Trophoblast cell (in vitro differentiated cells and primary cell): ENCODE results near the gene MTFR1L.

Experiments used
- DNase-seq, 2 donors: peaks; one replicate each; pipeline ENCODE4 v3.0.0-alpha.2; 2016
- H2AFZ ChIP-seq: 2 replicates; pipeline ENCODE4 v1.6.1; 2013; ENCODE audit warnings: low read length, moderate library complexity, mild to moderate bottlenecking; ENCODE audit not compliant: insufficient read depth, poor library complexity
- H2AK5ac ChIP-seq: 2 replicates; pipeline ENCODE4 v1.6.1; 2013; ENCODE audit warnings: mild to moderate bottlenecking, low read length
- H2BK120ac ChIP-seq: 2 replicates; pipeline ENCODE4 v1.6.1; 2013; ENCODE audit warnings: low read length, mild to moderate bottlenecking, moderate library complexity; ENCODE audit not compliant: insufficient read depth, poor library complexity
- H2BK12ac ChIP-seq: 2 replicates; pipeline ENCODE4 v1.6.1; 2013; ENCODE audit warnings: mild to moderate bottlenecking, low read length, moderate library complexity
- H2BK5ac ChIP-seq: 2 replicates; pipeline ENCODE4 v1.6.1; 2013; ENCODE audit warnings: low read length, low read depth, moderate library complexity, mild to moderate bottlenecking; ENCODE audit not compliant: poor library complexity
- H3K14ac ChIP-seq: 2 replicates; pipeline ENCODE4 v1.6.1; 2013; ENCODE audit warnings: mild to moderate bottlenecking, low read length
- H3K18ac ChIP-seq: 2 replicates; pipeline ENCODE4 v1.6.1; 2013; ENCODE audit warnings: mild to moderate bottlenecking, low read length
- H3K23ac ChIP-seq: 2 replicates; pipeline ENCODE4 v1.6.1; 2013; ENCODE audit warnings: low read length
- H3K27ac ChIP-seq: 2 replicates; pipeline ENCODE4 v1.5.1; 2013; ENCODE audit warnings: low read depth, mild to moderate bottlenecking, inconsistent platforms, low read length, moderate library complexity
- H3K27me3 ChIP-seq: 2 replicates; pipeline ENCODE4 v1.6.1; 2013; ENCODE audit warnings: inconsistent platforms, mild to moderate bottlenecking, low read length, moderate library complexity; ENCODE audit not compliant: insufficient read depth
- H3K36me3 ChIP-seq, 2 experiments: 1 replicate in 1 of 2; 2 replicates in 1 of 2; pipeline ENCODE4 v1.6.1; 2013; ENCODE audit warnings: low read length in 2 of 2, mild to moderate bottlenecking in 2 of 2, moderate library complexity in 1 of 2; ENCODE audit not compliant: insufficient read depth in 2 of 2, control insufficient read depth in 1 of 2
- H3K4ac ChIP-seq: 2 replicates; pipeline ENCODE4 v1.6.1; 2013; ENCODE audit warnings: low read depth, mild to moderate bottlenecking, low read length, moderate library complexity
- H3K4me1 ChIP-seq, 2 experiments: 1 replicate in 1 of 2; 2 replicates in 1 of 2; pipeline ENCODE4 v1.6.1; 2013; ENCODE audit warnings: low read length in 2 of 2, mild to moderate bottlenecking in 2 of 2, moderate library complexity in 1 of 2; ENCODE audit not compliant: insufficient read depth in 2 of 2, control insufficient read depth in 1 of 2
- H3K4me2 ChIP-seq: 2 replicates; pipeline ENCODE4 v1.6.1; 2013; ENCODE audit warnings: inconsistent platforms, mild to moderate bottlenecking, low read length, moderate library complexity
- H3K4me3 ChIP-seq: 2 replicates; pipeline ENCODE4 v1.5.1; 2013; ENCODE audit warnings: mild to moderate bottlenecking, low read depth, low read length, inconsistent platforms
- H3K79me1 ChIP-seq: one replicate; pipeline ENCODE4 v1.6.1; 2013; ENCODE audit warnings: low read length
- H3K79me2 ChIP-seq: 2 replicates; pipeline ENCODE4 v1.6.1; 2013; ENCODE audit warnings: low read length, mild to moderate bottlenecking; ENCODE audit not compliant: control insufficient read depth, insufficient read depth, poor library complexity
- H3K9ac ChIP-seq: 2 replicates; pipeline ENCODE4 v1.6.1; 2013; ENCODE audit warnings: mild to moderate bottlenecking, low read length
- H3K9me3 ChIP-seq: 2 replicates; pipeline ENCODE4 v1.6.1; 2013; ENCODE audit warnings: low read depth, mild to moderate bottlenecking, control low read depth, inconsistent platforms, low read length; ENCODE audit not compliant: insufficient read depth
- H4K12ac ChIP-seq: 2 replicates; pipeline ENCODE4 v1.6.1; 2013; ENCODE audit warnings: low read depth, mild to moderate bottlenecking, low read length, moderate library complexity
- H4K8ac ChIP-seq: 2 replicates; pipeline ENCODE4 v1.6.1; 2013; ENCODE audit warnings: low read depth, mild to moderate bottlenecking, low read length, moderate library complexity
- H4K91ac ChIP-seq: one replicate; pipeline ENCODE4 v1.6.1; 2013; ENCODE audit warnings: low read depth, mild to moderate bottlenecking, low read length, moderate library complexity
- WGBS: extraction: QIAGEN DNeasy Blood & Tissue Kit; methylation state at CpG from one replicate; pipeline ENCODE4 v1.1.7; 2013; ENCODE audit warnings: missing lambda C conversion rate; ENCODE audit not compliant: insufficient read length, insufficient coverage; ENCODE audit errors: extremely low coverage; 5-methylcytosine and 5-hydroxymethylcytosine counted together

Gene MTFR1L

DNA sequence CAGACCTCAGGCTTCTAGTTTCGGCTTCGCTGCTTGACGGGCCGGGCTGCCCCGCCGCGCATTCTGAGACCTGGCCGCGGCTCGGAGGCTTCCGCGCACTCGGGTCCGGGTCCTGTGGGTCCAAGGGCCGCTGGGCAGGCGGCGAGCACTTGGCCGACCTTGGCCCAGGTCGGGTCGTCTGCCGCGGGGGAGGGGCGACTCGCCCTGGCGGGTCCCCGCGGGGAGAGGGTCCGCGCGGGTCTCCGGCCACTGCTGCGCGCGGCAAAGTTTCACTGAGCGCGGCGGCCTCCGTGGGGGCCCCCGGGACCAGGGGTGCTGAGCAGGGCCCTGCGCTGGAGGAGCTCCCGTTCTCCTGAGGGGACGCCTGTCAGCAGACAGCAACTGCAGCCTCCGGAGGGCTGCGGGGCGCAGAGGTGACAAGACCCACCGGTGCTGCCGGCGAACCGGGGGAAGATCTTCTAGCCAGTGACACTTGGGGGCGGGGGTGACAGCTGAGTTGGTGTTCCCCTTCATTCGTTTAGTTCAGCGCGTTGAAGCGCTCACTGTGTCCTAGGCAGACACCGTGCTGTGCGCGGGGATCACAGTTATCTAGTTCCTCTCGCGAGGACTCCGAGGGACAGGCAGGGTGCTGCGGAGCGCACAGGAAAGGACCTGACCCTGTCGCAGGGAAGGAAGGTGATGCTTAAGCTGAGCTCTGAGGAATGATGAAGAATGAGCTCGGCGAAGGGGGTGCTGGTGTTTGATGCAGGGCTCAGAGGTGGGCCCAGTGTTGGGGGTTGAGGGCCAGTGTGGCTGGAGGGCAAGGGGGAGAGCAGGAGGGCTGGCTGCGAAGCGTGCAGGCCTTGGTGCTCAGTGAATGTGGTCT lies 725 bp downstream of the MTFR1L start:
- Histone ChIP-seq H3K18ac (peak overlapping the region; percentile 78), H3K4me3 (peak overlapping the region; percentile 81), H2BK5ac (peak overlapping the region; percentile 39), H2BK120ac (peak overlapping the region; percentile 54), H3K14ac (peak overlapping the region; percentile 83), H3K4ac (peak overlapping the region; percentile 71), H3K79me1 (peaks cover 20% of the 10 kb centered on the region), H3K27ac (peak overlapping the region; percentile 89), H2AK5ac (peak overlapping the region; percentile 67), H3K36me3 (peaks cover 3 to 5% of the 10 kb centered on the region in 2 experiments), H4K12ac (peak overlapping the region; percentile 81), H3K4me1 (peaks cover 21 to 26% of the 10 kb centered on the region in 2 experiments), H3K9me3 (no peaks in the 10 kb centered on the region), H3K4me2 (peak overlapping the region; percentile 77), H4K8ac (peak overlapping the region; percentile 80), H4K91ac (peak overlapping the region; percentile 87), H3K9ac (peak overlapping the region; percentile 88), H3K23ac (no peak overlapping the region), H3K27me3 (no peaks in the 10 kb centered on the region), H3K79me2 (peaks cover 16% of the 10 kb centered on the region), H2BK12ac (no peak overlapping the region), H2AFZ (peak overlapping the region; percentile 82)
- no CpG with 5 or more reads among the region's 67 CpGs for WGBS
- peak; percentile 73 to 76 for DNase-seq

DNA sequence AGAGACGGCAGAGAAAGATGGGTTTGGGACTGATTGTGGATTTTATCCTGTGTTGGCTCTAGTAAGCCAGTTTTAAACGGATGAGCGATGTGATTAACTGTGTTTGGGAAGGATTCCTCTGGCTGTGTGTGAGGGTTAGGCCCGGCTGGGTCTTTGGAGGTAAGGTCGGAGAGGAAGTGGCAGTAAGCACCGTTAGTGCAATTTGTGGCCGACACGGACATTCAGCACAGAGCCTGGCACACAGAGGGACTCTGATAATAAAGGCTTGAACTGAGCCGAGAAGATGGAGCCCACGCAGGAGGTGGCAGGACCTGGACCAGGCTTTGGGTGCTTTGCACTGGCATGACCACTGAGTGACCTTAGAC lies 1.3 kb downstream of the MTFR1L start:
- DNase-seq, result no peak
- Histone ChIP-seq H3K4me3 (peak overlapping the region; percentile 81), H2BK12ac (no peak overlapping the region), H3K27me3 (no peaks in the 10 kb centered on the region), H3K27ac (no peak overlapping the region), H3K4me2 (peak overlapping the region; percentile 77), H3K9me3 (no peaks in the 10 kb centered on the region), H2AFZ (peak overlapping the region; percentile 50), H3K23ac (no peak overlapping the region), H4K8ac (peak overlapping the region; percentile 76), H4K12ac (peak overlapping the region; percentile 28), H3K9ac (peak overlapping the region; percentile 88), H3K4ac (peak overlapping the region; percentile 65), H2BK120ac (no peak overlapping the region), H4K91ac (no peak overlapping the region), H3K36me3 (peaks cover 3 to 9% of the 10 kb centered on the region in 2 experiments), H3K79me2 (peaks cover 16% of the 10 kb centered on the region), H2AK5ac (no peak overlapping the region), H2BK5ac (no peak overlapping the region), H3K18ac (peak overlapping the region; percentile 16), H3K4me1 (peaks cover 21 to 26% of the 10 kb centered on the region in 2 experiments), H3K14ac (peak overlapping the region; percentile 83), H3K79me1 (peaks cover 20% of the 10 kb centered on the region)
- no CpG with 5 or more reads among the region's 10 CpGs for WGBS

DNA sequence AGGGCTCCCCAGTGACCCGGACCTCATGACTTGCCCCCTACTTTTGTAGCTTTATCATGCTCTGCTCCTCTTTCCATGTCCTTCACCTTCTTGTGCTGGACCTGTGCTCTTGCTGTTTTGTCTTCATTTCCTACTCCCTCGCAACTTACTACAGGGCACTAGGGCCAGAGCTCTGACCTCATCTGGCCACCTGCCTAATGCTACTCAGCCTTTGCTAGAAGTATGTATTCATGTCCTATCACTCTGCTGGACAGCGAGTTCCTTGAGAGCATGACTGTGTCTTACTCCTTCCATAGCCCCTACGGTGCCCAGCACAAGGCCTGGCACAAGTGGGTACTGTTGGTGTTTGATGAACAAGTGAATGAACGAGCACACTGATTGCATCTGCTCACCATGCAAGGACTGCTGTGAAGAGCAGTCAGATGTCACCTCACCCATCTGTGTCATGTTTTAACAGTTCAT lies 1.9 kb downstream of the MTFR1L start:
- Histone ChIP-seq H2BK5ac (no peak overlapping the region), H3K23ac (no peak overlapping the region), H3K79me1 (peaks cover 20% of the 10 kb centered on the region), H2BK120ac (no peak overlapping the region), H3K4ac (no peak overlapping the region), H3K27ac (no peak overlapping the region), H4K8ac (no peak overlapping the region), H2AFZ (no peak overlapping the region), H3K79me2 (peaks cover 16% of the 10 kb centered on the region), H3K4me2 (no peak overlapping the region), H3K18ac (no peak overlapping the region), H3K4me3 (no peak overlapping the region), H4K12ac (no peak overlapping the region), H2BK12ac (no peak overlapping the region), H3K4me1 (peaks cover 21 to 26% of the 10 kb centered on the region in 2 experiments), H3K27me3 (no peaks in the 10 kb centered on the region), H3K36me3 (peaks cover 8 to 12% of the 10 kb centered on the region in 2 experiments), H4K91ac (no peak overlapping the region), H2AK5ac (no peak overlapping the region), H3K14ac (no peak overlapping the region), H3K9ac (no peak overlapping the region), H3K9me3 (no peaks in the 10 kb centered on the region)
- no peak for DNase-seq
- WGBS, result no CpG with 5 or more reads among the region's 5 CpGs

DNA sequence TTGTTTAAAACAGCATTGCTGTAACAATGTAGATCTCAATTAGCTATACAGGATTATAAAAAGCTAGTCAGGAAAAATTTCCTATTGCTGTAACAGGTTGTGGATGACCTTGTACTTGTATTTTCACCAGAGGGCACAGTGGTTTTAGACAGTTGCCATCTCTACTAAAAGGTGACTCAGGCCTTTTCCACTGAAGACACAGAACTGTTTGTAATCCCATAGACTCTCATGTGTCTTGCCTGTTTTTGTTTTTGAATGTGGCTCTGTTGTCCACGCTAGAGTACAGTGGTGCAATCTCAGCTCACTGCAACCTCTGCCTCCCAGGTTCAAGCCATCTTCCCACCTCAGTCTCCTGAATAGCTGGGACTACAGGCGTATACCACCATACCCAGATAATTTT lies 5.9 kb downstream of the MTFR1L start:
- WGBS, result no CpG with 5 or more reads among the region's 2 CpGs
- Histone ChIP-seq H3K79me2 (peaks cover 5% of the 10 kb centered on the region), H2BK12ac (no peak overlapping the region), H3K4me3 (no peak overlapping the region), H2BK5ac (no peak overlapping the region), H2AFZ (no peak overlapping the region), H4K12ac (no peak overlapping the region), H3K4me2 (no peak overlapping the region), H3K27ac (no peak overlapping the region), H3K9ac (no peak overlapping the region), H3K9me3 (no peaks in the 10 kb centered on the region), H3K79me1 (peaks cover 2% of the 10 kb centered on the region), H3K14ac (no peak overlapping the region), H3K4ac (no peak overlapping the region), H3K18ac (no peak overlapping the region), H3K36me3 (peaks cover 30 to 45% of the 10 kb centered on the region in 2 experiments), H3K4me1 (peaks cover 7 to 11% of the 10 kb centered on the region in 2 experiments), H2AK5ac (no peak overlapping the region), H4K91ac (no peak overlapping the region), H3K23ac (no peak overlapping the region), H3K27me3 (no peaks in the 10 kb centered on the region), H4K8ac (no peak overlapping the region), H2BK120ac (no peak overlapping the region)
- DNase-seq, result no peak
